Neural progenitor cell (in vitro differentiated cells): ENCODE results near the gene NAMPT.

Experiments used
- CTCF ChIP-seq: fragments of 200-600 bp; sonication (generic); IDR thresholded peaks from 2 replicates; pipeline ENCODE4 v1.5.1; 2017; ENCODE audit warnings: antibody characterized with exemption, mild to moderate bottlenecking
- EZH2phosphoT487 ChIP-seq: fragments of 200-600 bp; sonication (generic); IDR thresholded peaks from 2 replicates; pipeline ENCODE4 v1.6.1; 2017; ENCODE audit warnings: antibody characterized with exemption

GRCh38 chr7:106201164-106201563 lies 83.6 kb downstream of the NAMPT start:
- TF ChIP-seq CTCF (no peak), EZH2phosphoT487 (no peak)
